Measurements from ENCODE around the gene USP14.

GRCh38 chr18:250685-251084, 92.3 kb downstream of the USP14 start:
- TF ChIP-seq POLR2A (IDR thresholded peaks at IDR 0.05; ENCODE audit: low read depth, low read length) (no peak), CTCF (IDR thresholded peaks at IDR 0.05; ENCODE audit: extremely low read depth in 1 of 2, insufficient read depth in 1 of 2, low read depth in 1 of 2, low read length in 2 of 2) (no peak), EZH2 (IDR thresholded peaks at IDR 0.05; ENCODE audit: borderline replicate concordance, low read depth, low read length, severe bottlenecking) (no peak), POLR2AphosphoS5 (IDR thresholded peaks at IDR 0.05; ENCODE audit: insufficient read depth, low read depth, low read length) (no peak), JUN (IDR thresholded peaks at IDR 0.05; ENCODE audit: borderline replicate concordance, insufficient read depth, insufficient read length, low read depth) (no peak)
